T-helper 1 cell (primary cell): Measurements from ENCODE around the gene SERPINB6.
"Not testable (repeated sequence)": the region's sequence is repeated elsewhere in the genome, so short reads cannot be mapped to it uniquely, and the experiment has no call there.

Experiments used
- DNase-seq, 5 donors: peaks; one replicate each; pipeline ENCODE4 v3.0.0-alpha.2; 2012 to 2020

Gene SERPINB6

GRCh38 chr6:2938004-2938631 lies 33.2 kb downstream of the SERPINB6 start:
- DNase-seq: no peak

- DNase-seq: no peak
Observed at GRCh38 chr6:2937627-2938003, 33.8 kb downstream of the SERPINB6 start.

GRCh38 chr6:2935566-2936291 lies 35.6 kb downstream of the SERPINB6 start:
- DNase-seq: no peak

GRCh38 chr6:2934057-2934456 lies 37.3 kb downstream of the SERPINB6 start:
- no peak for DNase-seq

- DNase-seq: not testable (repeated sequence)
Observed at GRCh38 chr6:2932911-2933310, 38.5 kb downstream of the SERPINB6 start.

- DNase-seq: peak; percentile 50 to 83 (median 75)
Observed at GRCh38 chr6:2931970-2932748, 39.2 kb downstream of the SERPINB6 start.

- no peak for DNase-seq
Observed at GRCh38 chr6:2931055-2931454, 40.3 kb downstream of the SERPINB6 start.

- DNase-seq: not testable (repeated sequence)
Observed at GRCh38 chr6:2927931-2928330, 43.4 kb downstream of the SERPINB6 start.

- not testable (repeated sequence) for DNase-seq
Observed at GRCh38 chr6:2925842-2926747, 45.3 kb downstream of the SERPINB6 start.

- no peak for DNase-seq
Observed at GRCh38 chr6:2921520-2922115, 49.7 kb downstream of the SERPINB6 start.

- DNase-seq: no peak
Observed at GRCh38 chr6:2920671-2921112, 50.7 kb downstream of the SERPINB6 start.

- no peak for DNase-seq
Observed at GRCh38 chr6:2919886-2920285, 51.5 kb downstream of the SERPINB6 start.

GRCh38 chr6:2919401-2919800 lies 52.0 kb downstream of the SERPINB6 start:
- no peak for DNase-seq

- DNase-seq: peak in 1 of 5 donors; percentile 63
Observed at GRCh38 chr6:2918936-2919335, 52.4 kb downstream of the SERPINB6 start.

- DNase-seq: no peak
Observed at GRCh38 chr6:2917801-2918445, 53.4 kb downstream of the SERPINB6 start.

GRCh38 chr6:2917065-2917464 lies 54.3 kb downstream of the SERPINB6 start:
- no peak for DNase-seq

GRCh38 chr6:2916158-2916925 lies 55.0 kb downstream of the SERPINB6 start:
- DNase-seq: no peak

- no peak for DNase-seq
Observed at GRCh38 chr6:2915150-2915549, 56.2 kb downstream of the SERPINB6 start.

GRCh38 chr6:2914318-2914660 lies 57.1 kb downstream of the SERPINB6 start:
- no peak for DNase-seq

- DNase-seq: no peak
Observed at GRCh38 chr6:2913621-2914317, 57.6 kb downstream of the SERPINB6 start.
